Endodermal cell (in vitro differentiated cells): Measurements from ENCODE around the gene PRDM16. TPM values are rescaled to one million over a fixed set of nuclear protein-coding genes. Genes with fewer than 3 reads are reported as not detected.

Source experiments
- DNase-seq: peaks from one replicate; pipeline ENCODE4 v3.0.0-alpha.2; 2017
- H3K27ac ChIP-seq: 2 replicates; pipeline ENCODE4 v1.5.1; 2013; ENCODE audit warnings: mild to moderate bottlenecking, low read depth, low read length, moderate library complexity
- H3K27me3 ChIP-seq: 2 replicates; pipeline ENCODE4 v1.6.1; 2013; ENCODE audit warnings: mild to moderate bottlenecking, low read length, moderate library complexity; ENCODE audit not compliant: insufficient read depth, control insufficient read depth, poor library complexity, severe bottlenecking
- H3K36me3 ChIP-seq: 2 replicates; pipeline ENCODE4 v1.7.0; 2013; ENCODE audit warnings: mild to moderate bottlenecking, low read length, moderate library complexity; ENCODE audit not compliant: control insufficient read depth, insufficient read depth
- H3K4me1 ChIP-seq: one replicate; pipeline ENCODE4 v1.7.0; 2013; ENCODE audit warnings: low read length; ENCODE audit not compliant: control insufficient read depth, insufficient read depth
- H3K4me3 ChIP-seq: 2 replicates; pipeline ENCODE4 v1.5.1; 2013; ENCODE audit warnings: mild to moderate bottlenecking, low read length, moderate library complexity
- H3K9ac ChIP-seq: 2 replicates; pipeline ENCODE4 v1.6.1; 2013; ENCODE audit warnings: mild to moderate bottlenecking, low read length, moderate library complexity; ENCODE audit not compliant: poor library complexity, severe bottlenecking; ENCODE audit errors: extremely low read depth
- H3K9me3 ChIP-seq: 2 replicates; pipeline ENCODE4 v1.6.1; 2013; ENCODE audit warnings: mild to moderate bottlenecking, low read length, moderate library complexity; ENCODE audit not compliant: control insufficient read depth
- H3K27ac Mint-ChIP-seq: 2 replicates; pipeline ENCODE4 v1.8.0; 2020; ENCODE audit warnings: mixed read lengths
- H3K27me3 Mint-ChIP-seq: 2 replicates; pipeline ENCODE4 v1.8.0; 2021; ENCODE audit warnings: mild to moderate bottlenecking, mixed read lengths; ENCODE audit not compliant: insufficient read depth
- H3K36me3 Mint-ChIP-seq: 2 replicates; pipeline ENCODE4 v1.8.0; 2020; ENCODE audit warnings: low read depth, mixed read lengths
- H3K4me1 Mint-ChIP-seq: 2 replicates; pipeline ENCODE4 v1.8.0; 2020; ENCODE audit warnings: mixed read lengths
- H3K4me3 Mint-ChIP-seq: 2 replicates; pipeline ENCODE4 v1.8.0; 2020; ENCODE audit warnings: mild to moderate bottlenecking, moderate library complexity, mixed read lengths
- H3K9me3 Mint-ChIP-seq: 2 replicates; pipeline ENCODE4 v1.8.0; 2020; ENCODE audit warnings: mild to moderate bottlenecking, mixed read lengths
- WGBS, 2 experiments: methylation state at CpG; one replicate each; pipeline versions ENCODE4 v1.1.5 to v1.1.7; 2013; ENCODE audit warnings: missing lambda C conversion rate in 2 of 2, mixed read lengths in 1 of 2; ENCODE audit not compliant: insufficient coverage in 1 of 2, insufficient read length in 1 of 2; 5-methylcytosine and 5-hydroxymethylcytosine counted together
- total RNA-seq, 2 donors: library from RNA; stranded (reverse); fragmentation: NEBNext Ultra II Directional in 1 of 2; extraction: Animal tissue kit (Norgen Biotek cat#: 25700) in 1 of 2; gene quantifications; 2 replicates in 1 of 2; 3 replicates in 1 of 2; pipeline ENCODE4 v1.2.1, GENCODE V29; 2021
- TF ChIP-seq, protein P1 (sequence below): fragments of 200-600 bp; sonication (generic); conservative IDR thresholded peaks from 2 replicates; pipeline ENCODE4 v1.5.0; 2021; ENCODE audit warnings: antibody characterized with exemption, mild to moderate bottlenecking

The PRDM16 gene
- total RNA-seq, 2 donors from 2014 or later, result 2.1 to 4.0 TPM

DNA sequence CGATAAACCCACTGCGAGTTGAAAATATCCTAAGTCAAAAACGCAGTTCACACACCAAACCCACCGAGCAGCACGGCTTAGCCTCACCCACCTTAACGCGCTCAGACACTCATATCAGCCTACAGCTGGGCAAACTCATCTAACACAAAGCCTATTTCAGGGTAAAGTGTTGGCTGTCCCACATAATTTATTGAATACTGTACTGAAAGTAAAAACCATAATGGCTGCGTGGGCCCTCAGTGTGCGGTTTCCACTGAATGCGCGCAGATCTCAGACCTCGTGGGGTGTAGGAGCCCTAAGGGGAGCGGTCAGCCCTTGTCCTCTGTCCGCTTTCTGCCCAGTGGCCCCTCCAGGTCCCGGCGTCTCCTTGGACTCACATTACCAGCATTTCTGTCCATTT, 227.8 kb downstream of the PRDM16 start:
- H3K27ac Mint-ChIP-seq, result no peak overlapping the region
- Histone ChIP-seq H3K27ac (no peak overlapping the region), H3K9me3 (no peaks in the 10 kb centered on the region), H3K4me1 (no peaks in the 10 kb centered on the region), H3K27me3 (no peaks in the 10 kb centered on the region), H3K9ac (no peak overlapping the region), H3K4me3 (no peak overlapping the region), H3K36me3 (no peaks in the 10 kb centered on the region)
- H3K4me3 Mint-ChIP-seq, result no peak overlapping the region
- no peaks in the 10 kb centered on the region for H3K9me3 Mint-ChIP-seq
- DNase-seq, result no peak
- WGBS, 2 experiments, result 94 to 96% methylated on average over 9 to 16 of the region's 16 CpGs
- no peaks in the 10 kb centered on the region for H3K36me3 Mint-ChIP-seq
- TF ChIP-seq, protein P1, sequence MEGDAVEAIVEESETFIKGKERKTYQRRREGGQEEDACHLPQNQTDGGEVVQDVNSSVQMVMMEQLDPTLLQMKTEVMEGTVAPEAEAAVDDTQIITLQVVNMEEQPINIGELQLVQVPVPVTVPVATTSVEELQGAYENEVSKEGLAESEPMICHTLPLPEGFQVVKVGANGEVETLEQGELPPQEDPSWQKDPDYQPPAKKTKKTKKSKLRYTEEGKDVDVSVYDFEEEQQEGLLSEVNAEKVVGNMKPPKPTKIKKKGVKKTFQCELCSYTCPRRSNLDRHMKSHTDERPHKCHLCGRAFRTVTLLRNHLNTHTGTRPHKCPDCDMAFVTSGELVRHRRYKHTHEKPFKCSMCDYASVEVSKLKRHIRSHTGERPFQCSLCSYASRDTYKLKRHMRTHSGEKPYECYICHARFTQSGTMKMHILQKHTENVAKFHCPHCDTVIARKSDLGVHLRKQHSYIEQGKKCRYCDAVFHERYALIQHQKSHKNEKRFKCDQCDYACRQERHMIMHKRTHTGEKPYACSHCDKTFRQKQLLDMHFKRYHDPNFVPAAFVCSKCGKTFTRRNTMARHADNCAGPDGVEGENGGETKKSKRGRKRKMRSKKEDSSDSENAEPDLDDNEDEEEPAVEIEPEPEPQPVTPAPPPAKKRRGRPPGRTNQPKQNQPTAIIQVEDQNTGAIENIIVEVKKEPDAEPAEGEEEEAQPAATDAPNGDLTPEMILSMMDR, result no peak
- H3K27me3 Mint-ChIP-seq, result no peaks in the 10 kb centered on the region
- H3K4me1 Mint-ChIP-seq, result no peaks in the 10 kb centered on the region

DNA sequence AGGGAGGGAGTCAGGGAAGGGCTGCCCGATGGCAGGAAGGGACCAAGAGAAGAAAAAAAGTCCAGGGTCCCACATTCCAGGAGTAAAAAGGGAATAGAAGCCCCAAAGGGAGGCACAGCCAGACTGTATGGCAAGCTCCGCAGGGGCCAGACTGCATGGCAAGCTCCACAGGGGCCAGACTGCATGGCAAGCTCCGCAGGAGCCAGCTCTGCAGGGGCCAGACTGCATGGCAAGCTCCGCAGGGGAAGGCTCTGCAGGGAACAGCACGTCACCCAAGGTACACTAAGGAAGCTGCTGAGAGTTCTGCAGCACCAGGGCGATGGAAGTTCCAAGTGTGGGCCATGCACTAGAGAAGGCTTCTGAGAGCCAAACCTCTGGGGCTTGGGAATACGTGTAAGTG, 228.8 kb downstream of the PRDM16 start:
- Mint-ChIP-seq H3K27me3 (no peaks in the 10 kb centered on the region), H3K36me3 (no peaks in the 10 kb centered on the region), H3K27ac (no peak overlapping the region), H3K4me1 (no peaks in the 10 kb centered on the region), H3K9me3 (no peaks in the 10 kb centered on the region), H3K4me3 (no peak overlapping the region)
- TF ChIP-seq, protein P1, result no peak
- Histone ChIP-seq H3K4me3 (no peak overlapping the region), H3K9me3 (no peaks in the 10 kb centered on the region), H3K36me3 (no peaks in the 10 kb centered on the region), H3K27ac (no peak overlapping the region), H3K4me1 (no peaks in the 10 kb centered on the region), H3K9ac (no peak overlapping the region), H3K27me3 (no peaks in the 10 kb centered on the region)
- no peak for DNase-seq
- 82 to 91% methylated on average over 7 of the region's 7 CpGs for WGBS, 2 experiments

DNA sequence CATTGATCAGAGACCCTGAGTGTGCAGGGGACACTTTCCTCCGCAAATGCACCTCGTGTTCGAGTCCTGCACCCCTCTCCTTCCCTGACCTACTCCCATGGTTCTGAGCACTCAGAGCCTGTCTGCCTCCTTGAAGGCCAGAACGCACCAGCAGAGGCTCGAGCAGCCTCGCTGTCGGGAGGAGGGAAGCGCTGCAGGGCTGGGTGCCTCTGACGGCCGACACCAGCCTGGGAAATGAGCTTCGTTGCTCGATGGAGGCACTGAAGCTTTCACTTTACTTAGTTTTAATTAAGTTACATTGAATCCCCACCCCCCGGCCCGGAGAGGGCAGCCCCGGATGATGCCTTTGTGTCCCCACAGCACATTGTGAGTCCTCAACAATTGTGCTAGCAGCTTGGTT, 229.2 kb downstream of the PRDM16 start:
- Mint-ChIP-seq H3K9me3 (no peaks in the 10 kb centered on the region), H3K4me3 (no peak overlapping the region), H3K27ac (no peak overlapping the region), H3K36me3 (no peaks in the 10 kb centered on the region), H3K27me3 (no peaks in the 10 kb centered on the region), H3K4me1 (no peaks in the 10 kb centered on the region)
- Histone ChIP-seq H3K4me1 (no peaks in the 10 kb centered on the region), H3K4me3 (no peak overlapping the region), H3K9ac (no peak overlapping the region), H3K27ac (no peak overlapping the region), H3K9me3 (no peaks in the 10 kb centered on the region), H3K36me3 (no peaks in the 10 kb centered on the region), H3K27me3 (no peaks in the 10 kb centered on the region)
- no peak for DNase-seq
- TF ChIP-seq, protein P1, result no peak
- WGBS, 2 experiments, result 89 to 92% methylated on average over 7 to 15 of the region's 15 CpGs
